ENCODE data around the gene PFDN2.
"Not testable (repeated sequence)": the region's sequence is repeated elsewhere in the genome, so short reads cannot be mapped to it uniquely, and the experiment has no call there.

The PFDN2 gene

GRCh38 chr1:161137881-161138280, 20.0 kb upstream of the PFDN2 start:
- no peak for DNase-seq

GRCh38 chr1:161133220-161133740, 15.4 kb upstream of the PFDN2 start:
- no peak for DNase-seq

- DNase-seq: peak; percentile 73
Measured at GRCh38 chr1:161132410-161133219, 14.8 kb upstream of the PFDN2 start, which contains the start of gene DEDD. TSS of gene DEDD (minus strand) at chr1:161132667. CDS start at chr1:161124462, 8,205 bp downstream.

- no peak for DNase-seq
Measured at GRCh38 chr1:161131523-161132409, 13.9 kb upstream of the PFDN2 start.

GRCh38 chr1:161130266-161130665, 12.4 kb upstream of the PFDN2 start:
- DNase-seq: no peak

- DNase-seq: no peak
Measured at GRCh38 chr1:161128591-161129420, 11.0 kb upstream of the PFDN2 start.

GRCh38 chr1:161127649-161128048, 9.8 kb upstream of the PFDN2 start:
- no peak for DNase-seq

GRCh38 chr1:161122967-161123366, 5.1 kb upstream of the PFDN2 start:
- DNase-seq: no peak

- no peak for DNase-seq
Measured at GRCh38 chr1:161121834-161122233, 4.0 kb upstream of the PFDN2 start.

GRCh38 chr1:161121042-161121650, 3.3 kb upstream of the PFDN2 start:
- DNase-seq: no peak

GRCh38 chr1:161119092-161119903, 1.5 kb upstream of the PFDN2 start:
- DNase-seq: peak; percentile 46

- not testable (repeated sequence) for DNase-seq
Measured at GRCh38 chr1:161115961-161116360, 1.9 kb downstream of the PFDN2 start.

GRCh38 chr1:161115132-161115711, 2.6 kb downstream of the PFDN2 start:
- no peak for DNase-seq

GRCh38 chr1:161114556-161114955, 3.3 kb downstream of the PFDN2 start:
- no peak for DNase-seq

- no peak for DNase-seq
Measured at GRCh38 chr1:161113915-161114314, 3.9 kb downstream of the PFDN2 start.

GRCh38 chr1:161111527-161111926, 6.3 kb downstream of the PFDN2 start:
- no peak for DNase-seq

GRCh38 chr1:161111117-161111516, 6.7 kb downstream of the PFDN2 start:
- DNase-seq: no peak

- no peak for DNase-seq
Measured at GRCh38 chr1:161106431-161106830, 11.4 kb downstream of the PFDN2 start.

GRCh38 chr1:161100556-161100955, 17.3 kb downstream of the PFDN2 start:
- DNase-seq: no peak

GRCh38 chr1:161099090-161099802, 18.6 kb downstream of the PFDN2 start:
- DNase-seq: no peak

All from 8988T (cell line).